PC-3 (cell line): ENCODE data around the gene RBM34. TPM values are rescaled to one million over a fixed set of nuclear protein-coding genes. Genes with fewer than 3 reads are reported as not detected.
"Not testable (repeated sequence)": the region's sequence is repeated elsewhere in the genome, so short reads cannot be mapped to it uniquely, and the experiment has no call there.

Experiments
- ATAC-seq: fragments of 200-7000 bp; cut with Tn5 transposase; 2 replicates; pipeline ENCODE4 v1.9.1; 2020; ENCODE audit warnings: mild to moderate bottlenecking, moderate library complexity
- BruUV-seq: library from RNA; stranded (reverse); fragments of 400-500 nt; replicated peaks from 2 replicates; lab custom pipeline; 2021; lab: Mats Ljungman, UMichigan
- CTCF ChIA-PET: fragments of 300-600 bp; sonication (Branson Sonifier 250); formaldehyde crosslinking; loops from one replicate; lab custom pipeline; 2022; ENCODE audit warnings: antibody characterized with exemption; lab: Charles Lee
- POLR2A ChIA-PET: fragments of 300-600 bp; sonication (Branson Sonifier 250); formaldehyde crosslinking; loops from one replicate; lab custom pipeline; 2022; ENCODE audit warnings: antibody characterized with exemption; ENCODE audit not compliant: unreplicated experiment; lab: Charles Lee
- DNase-seq: peaks from one replicate; pipeline ENCODE4 v3.0.0-alpha.2; 2015
- H2AFZ ChIP-seq: fragments of 300-600 bp; sonication (generic); 2 replicates; pipeline ENCODE4 v1.6.0; 2016; ENCODE audit warnings: antibody characterized with exemption, low read length
- H3F3A ChIP-seq: fragments of 300-600 bp; sonication (generic); one replicate; pipeline ENCODE4 v1.6.0; 2017; ENCODE audit warnings: antibody characterized with exemption, low read length, control low read depth, mild to moderate bottlenecking; ENCODE audit not compliant: unreplicated experiment
- H3K27ac ChIP-seq: fragments of 300-600 bp; sonication (generic); 2 replicates; pipeline ENCODE4 v1.5.1; 2016; ENCODE audit warnings: mild to moderate bottlenecking, low read length
- H3K27me3 ChIP-seq: fragments of 300-600 bp; sonication (generic); 2 replicates; pipeline ENCODE4 v1.6.1; 2016; ENCODE audit warnings: low read length, mixed read lengths
- H3K36me3 ChIP-seq: fragments of 300-600 bp; sonication (generic); 2 replicates; pipeline ENCODE4 v1.6.1; 2016; ENCODE audit warnings: low read depth, mixed run types, low read length, mixed read lengths
- H3K4me1 ChIP-seq: fragments of 300-600 bp; sonication (generic); 2 replicates; pipeline ENCODE4 v1.5.1; 2016; ENCODE audit warnings: low read length; ENCODE audit not compliant: insufficient read depth
- H3K4me2 ChIP-seq: fragments of 300-600 bp; sonication (generic); 2 replicates; pipeline ENCODE4 v1.6.0; 2016; ENCODE audit warnings: low read length
- H3K4me3 ChIP-seq: fragments of 300-600 bp; sonication (generic); 2 replicates; pipeline ENCODE4 v1.5.1; 2016; ENCODE audit warnings: mild to moderate bottlenecking, low read length, mixed read lengths
- H3K79me2 ChIP-seq: fragments of 300-600 bp; sonication (generic); 2 replicates; pipeline ENCODE4 v1.6.1; 2017; ENCODE audit warnings: low read length, mixed read lengths
- H3K9ac ChIP-seq: fragments of 300-600 bp; sonication (generic); 2 replicates; pipeline ENCODE4 v1.6.0; 2016; ENCODE audit warnings: mild to moderate bottlenecking, low read length
- H3K9me2 ChIP-seq: fragments of 300-600 bp; sonication (generic); replicated peaks from 2 replicates; pipeline ENCODE4 v1.6.1; 2016; ENCODE audit warnings: mixed run types, low read length, mixed read lengths
- H3K9me3 ChIP-seq: fragments of 300-600 bp; sonication (generic); 2 replicates; pipeline ENCODE4 v1.6.1; 2016; ENCODE audit warnings: low read length, mixed read lengths
- H4K20me1 ChIP-seq: fragments of 300-600 bp; sonication (generic); 2 replicates; pipeline ENCODE4 v1.6.1; 2016; ENCODE audit warnings: low read length, mixed read lengths
- CTCF ChIP-seq: fragments of 300-600 bp; sonication (generic); conservative IDR thresholded peaks from 2 replicates; pipeline ENCODE4 v1.5.1; 2017; ENCODE audit warnings: antibody characterized with exemption, low read depth, mild to moderate bottlenecking, low read length
- EZH2 ChIP-seq: fragments of 300-600 bp; sonication (generic); IDR thresholded peaks from one replicate; pipeline ENCODE4 v1.6.1; 2017; ENCODE audit warnings: antibody characterized with exemption, mild to moderate bottlenecking, low read length; ENCODE audit not compliant: unreplicated experiment
- EZH2phosphoT487 ChIP-seq: fragments of 300-600 bp; sonication (generic); IDR thresholded peaks from 2 replicates; pipeline ENCODE4 v1.6.1; 2018; ENCODE audit warnings: mild to moderate bottlenecking, antibody characterized with exemption, low read length, borderline replicate concordance
- intact Hi-C: fragments of 100-400 bp; cut with micrococcal nuclease; formaldehyde crosslinking; loops from 2 replicates; pipeline ENCODE4 v1.9.0; 2023
- total RNA-seq: library from RNA; depleted of rRNA; stranded (reverse); fragments of >200 nt; gene quantifications from 2 replicates; pipeline ENCODE4 v1.2.3, GENCODE V29; 2014

Gene RBM34
- total RNA-seq, 1 experiment from 2014 or later = 40.1 TPM

- H3K9me2 ChIP-seq = no peaks in the 10 kb centered on the region
- H3K4me3 ChIP-seq = peak overlapping the region; percentile 91
- H4K20me1 ChIP-seq = no peaks in the 10 kb centered on the region
- ATAC-seq = no peak
- peak overlapping the region; percentile 82 for H3K27ac ChIP-seq
- peaks cover 29% of the 10 kb centered on the region for H3K79me2 ChIP-seq
- peak overlapping the region; percentile 75 for H2AFZ ChIP-seq
- H3K27me3 ChIP-seq = no peaks in the 10 kb centered on the region
- no peak for TF ChIP-seq EZH2
- no peak for TF ChIP-seq CTCF
- TF ChIP-seq EZH2phosphoT487 = no peak
- intact Hi-C loops = loop anchor here (10.0 kb wide), 1 partner anchor 56 kb away; no protein-coding TSS in a partner anchor
- H3K9ac ChIP-seq = peak overlapping the region; percentile 87
- H3K4me1 ChIP-seq = peaks cover 21% of the 10 kb centered on the region
- CTCF ChIA-PET = no interaction called here
- no peaks in the 10 kb centered on the region for H3F3A ChIP-seq
- H3K9me3 ChIP-seq = no peaks in the 10 kb centered on the region
- POLR2A ChIA-PET = interaction anchor here (0.6 to 0.7 kb wide), 2 partner anchors 13 to 540 kb away, joined by 3 to 7 read pairs; no protein-coding TSS in a partner anchor
- H3K4me2 ChIP-seq = peak overlapping the region; percentile 84
- DNase-seq = peak; percentile 25
- BruUV-seq = TSS peak; percentile 89
- H3K36me3 ChIP-seq = peaks cover 11% of the 10 kb centered on the region
Measured at GRCh38 chr1:235160383-235160956, 580 bp downstream of the RBM34 start.

- H2AFZ ChIP-seq, ATAC-seq, CTCF ChIA-PET, H3F3A ChIP-seq, H4K20me1 ChIP-seq, H3K27ac ChIP-seq, H3K9me2 ChIP-seq, H3K9me3 ChIP-seq, BruUV-seq, DNase-seq, H3K27me3 ChIP-seq: not testable (repeated sequence)
- Histone ChIP-seq H3K4me2 (peak overlapping the region; percentile 84), H3K36me3 (peaks cover 12% of the 10 kb centered on the region), H3K9ac (peak overlapping the region; percentile 87; the same call in 1 of the 2 replicates), H3K4me3 (peak overlapping the region; percentile 91), H3K4me1 (peaks cover 21% of the 10 kb centered on the region), H3K79me2 (peaks cover 29% of the 10 kb centered on the region)
- POLR2A ChIA-PET = interaction anchor here (0.6 kb wide), 2 partner anchors 14 to 45 kb away, joined by 4 to 7 read pairs; no protein-coding TSS in a partner anchor
- intact Hi-C loops = loop anchor here (10.0 kb wide), 1 partner anchor 55 kb away; no protein-coding TSS in a partner anchor
Measured at GRCh38 chr1:235159930-235160329, 1.1 kb downstream of the RBM34 start.

- H3K9ac ChIP-seq, H3K4me2 ChIP-seq, intact Hi-C loops, ATAC-seq, H2AFZ ChIP-seq, POLR2A ChIA-PET, CTCF ChIA-PET, H3K27me3 ChIP-seq, H3F3A ChIP-seq, H3K9me3 ChIP-seq, H3K4me3 ChIP-seq, H4K20me1 ChIP-seq, DNase-seq, H3K9me2 ChIP-seq, BruUV-seq, H3K27ac ChIP-seq: not testable (repeated sequence)
- peaks cover 29% of the 10 kb centered on the region for H3K79me2 ChIP-seq
- H3K36me3 ChIP-seq = peaks cover 14% of the 10 kb centered on the region
- peaks cover 21% of the 10 kb centered on the region for H3K4me1 ChIP-seq
Measured at GRCh38 chr1:235159284-235159683, 1.8 kb downstream of the RBM34 start.
